Right lobe of liver (tissue), 4 donors: ENCODE measurements around the gene DACH1.

Source experiments
- CTCF ChIP-seq, 4 donors: fragments of 200-600 bp in 3 of 4; fragments of 450-650 bp in 1 of 4; IDR thresholded peaks; one replicate each; pipeline versions ENCODE4 v1.5.1 to v1.8.0; 2016 to 2022; ENCODE audit warnings: antibody characterized with exemption in 4 of 4, mild to moderate bottlenecking in 2 of 4
- POLR2A ChIP-seq: fragments of 450-650 bp; IDR thresholded peaks from one replicate; pipeline ENCODE4 v1.6.1; 2017; ENCODE audit warnings: antibody characterized with exemption, mild to moderate bottlenecking
- donor health status: DM: no; HTN: no; CAD: no.
- donor health status: DM: no; HTN: no; CAD: no.
- donor health status: DM: no; HTN: yes; CAD: no.

GRCh38 chr13:71645467-71645866, 221.5 kb downstream of the DACH1 start:
- no peak for TF ChIP-seq CTCF (IDR thresholded peaks at IDR 0.05)
- TF ChIP-seq POLR2A: no peak
